NCI-H748 (cell line): ENCODE measurements around the gene DCHS1.

Experiments
- DNase-seq: peaks from one replicate; lab custom pipeline; 2025; ENCODE audit not compliant: unreplicated experiment; lab: John Stamatoyannopoulos, UW

The DCHS1 gene

DNA sequence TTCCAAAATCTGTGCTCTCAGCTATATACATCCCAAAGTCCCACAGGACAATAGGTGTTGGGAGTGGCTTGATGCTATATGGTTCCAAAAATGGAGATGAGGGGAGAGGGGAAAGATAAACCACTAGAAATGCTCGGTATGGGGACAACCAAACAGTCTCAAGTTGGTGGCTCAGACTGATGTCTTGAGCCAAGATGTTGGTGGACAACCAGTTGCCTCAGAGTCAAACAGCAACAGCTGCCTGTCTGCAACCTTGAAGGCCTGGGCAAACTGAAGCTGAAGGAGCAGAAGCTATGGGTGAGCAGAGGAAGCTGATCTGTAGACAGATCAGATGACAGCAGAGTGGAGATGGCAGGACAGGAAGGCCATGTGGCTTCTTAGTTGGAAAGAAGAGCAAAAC, 56.2 kb downstream of the DCHS1 start:
- DNase-seq, result no peak

GRCh38 chr11:6598555-6598954, 57.1 kb downstream of the DCHS1 start:
- no peak for DNase-seq

DNA sequence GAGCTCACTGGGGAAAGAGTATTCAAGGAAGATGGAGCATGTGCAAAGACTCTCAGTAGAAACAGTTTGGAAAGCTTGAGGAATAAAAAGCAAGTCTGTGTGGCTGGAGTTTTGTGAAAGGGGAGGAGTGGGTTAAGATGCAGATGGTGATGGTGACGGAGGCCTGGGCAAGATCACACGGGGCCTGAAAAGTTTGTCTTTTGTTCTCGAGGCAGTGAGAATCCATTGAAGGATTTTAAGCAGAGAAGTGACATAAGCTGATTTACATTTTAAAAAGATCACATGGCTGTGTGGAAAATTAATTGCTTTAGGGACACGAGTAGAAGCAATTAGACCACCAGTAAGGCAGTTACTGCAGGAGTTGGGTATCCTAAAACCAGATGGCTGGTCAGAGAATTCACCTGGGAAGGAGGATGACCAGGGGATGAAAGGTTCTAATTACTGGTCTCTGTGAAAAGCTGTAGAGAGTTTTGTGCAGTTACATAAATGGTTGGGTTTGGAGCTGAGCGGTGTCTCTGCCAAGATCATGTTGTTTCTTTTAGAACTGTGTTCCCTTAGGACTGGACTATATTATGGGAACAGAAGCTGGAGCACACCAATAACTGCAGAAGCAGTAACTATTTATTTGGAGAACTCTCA, 59.3 kb downstream of the DCHS1 start:
- DNase-seq, result no peak

- no peak for DNase-seq
Measured at GRCh38 chr11:6594142-6594768, 61.4 kb downstream of the DCHS1 start.

DNA sequence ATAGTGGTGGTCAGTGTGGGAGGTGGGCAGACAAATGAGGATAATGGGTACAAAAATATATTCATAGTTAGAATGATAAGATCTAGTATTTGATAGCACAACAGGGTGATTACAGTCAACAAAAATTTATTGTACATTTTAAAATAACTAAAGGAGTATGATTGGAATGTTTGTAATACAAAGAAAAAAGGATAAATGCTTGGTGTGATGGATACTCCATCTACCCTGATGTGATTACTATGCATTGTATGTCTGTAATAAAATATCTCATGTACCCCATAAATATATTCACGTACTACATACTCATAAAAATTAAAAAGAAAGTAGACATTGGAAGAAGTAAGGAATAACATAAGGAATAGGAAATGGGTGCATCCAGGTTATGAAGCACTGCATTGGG, 67.6 kb downstream of the DCHS1 start:
- no peak for DNase-seq

GRCh38 chr11:6587360-6587953, 68.2 kb downstream of the DCHS1 start:
- DNase-seq, result no peak

GRCh38 chr11:6586434-6587359, 68.9 kb downstream of the DCHS1 start:
- DNase-seq, result peak; percentile 8

DNA sequence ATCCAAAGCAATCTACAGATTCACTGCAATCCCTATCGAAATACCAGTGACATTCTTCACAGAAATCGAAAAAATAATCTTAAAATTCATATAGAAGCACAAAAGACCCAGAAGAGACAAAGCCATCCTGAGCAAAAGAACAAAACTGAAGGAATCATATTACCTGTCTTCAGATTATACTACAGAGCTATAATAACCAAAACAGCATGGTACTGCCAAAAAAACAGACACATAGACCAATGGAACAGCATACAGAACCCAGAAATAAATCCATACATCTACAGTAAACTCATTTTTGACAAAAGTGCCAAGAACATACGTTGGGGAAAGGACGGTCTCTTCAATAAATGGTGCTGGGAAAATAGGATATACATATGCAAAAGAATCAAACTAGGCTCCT, 71.1 kb downstream of the DCHS1 start:
- no peak for DNase-seq

- no peak for DNase-seq
Measured at GRCh38 chr11:6583584-6583983, 72.0 kb downstream of the DCHS1 start.

GRCh38 chr11:6579681-6580080, 75.9 kb downstream of the DCHS1 start:
- no peak for DNase-seq

DNA sequence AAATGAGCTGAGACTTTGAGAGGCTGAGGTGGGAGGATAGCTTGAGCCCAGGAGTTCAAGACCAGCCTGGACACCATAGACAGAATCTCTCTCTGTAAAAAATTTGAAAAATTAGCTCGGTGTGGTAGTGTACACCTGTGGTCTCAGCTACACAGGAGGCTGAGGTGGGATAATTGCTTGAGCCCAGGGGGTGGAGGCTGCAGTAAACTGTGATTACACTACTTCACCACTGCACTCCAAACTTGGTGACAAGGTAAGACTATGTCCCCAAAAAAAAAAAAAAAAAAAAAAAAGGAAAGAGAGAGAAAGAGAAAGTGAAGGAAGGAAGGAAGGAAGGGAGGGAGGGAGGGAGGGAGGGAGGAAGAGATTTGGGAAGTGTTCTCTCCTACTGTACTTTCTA, 77.5 kb downstream of the DCHS1 start:
- no peak for DNase-seq

GRCh38 chr11:6576471-6577373, 78.9 kb downstream of the DCHS1 start:
- no peak for DNase-seq

GRCh38 chr11:6574816-6575715, 80.5 kb downstream of the DCHS1 start:
- no peak for DNase-seq

DNA sequence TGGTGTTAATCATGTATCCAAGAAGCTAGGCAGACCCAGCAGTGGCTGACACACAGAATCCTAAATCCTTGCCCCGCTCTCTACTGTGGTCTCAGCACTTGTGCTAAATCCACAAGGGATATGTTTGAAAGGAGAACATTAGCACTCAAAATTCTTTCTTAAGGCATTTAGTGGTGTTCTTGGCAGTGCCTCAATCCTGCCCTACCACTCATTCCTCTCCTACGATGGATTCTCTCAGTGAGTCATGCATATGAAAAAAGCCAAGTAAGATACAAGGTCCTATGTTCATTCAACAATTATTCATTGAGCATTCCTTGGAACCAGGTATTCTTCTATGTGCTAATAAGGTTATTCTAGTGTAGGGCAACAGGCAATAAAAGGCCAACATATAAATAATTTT, 83.4 kb downstream of the DCHS1 start:
- no peak for DNase-seq

- DNase-seq, result no peak
Measured at GRCh38 chr11:6571434-6572008, 84.1 kb downstream of the DCHS1 start.
